HepG2 (cell line): ENCODE results near the gene NDUFS7. TPM values are rescaled to one million over a fixed set of nuclear protein-coding genes. Genes with fewer than 3 reads are reported as not detected.

Experiments
- BRF2 ChIP-seq: sonication (generic); formaldehyde crosslinking; IDR thresholded peaks from 2 replicates; pipeline ENCODE4 v1.8.1; 2022; ENCODE audit warnings: mild to moderate bottlenecking, missing genetic modification reagents
- KLF12 ChIP-seq: sonication (generic); formaldehyde crosslinking; IDR thresholded peaks from 2 replicates; pipeline ENCODE4 v1.4.0; 2020; ENCODE audit warnings: missing genetic modification reagents, borderline replicate concordance
- NCOA5 ChIP-seq: sonication (generic); formaldehyde crosslinking; IDR thresholded peaks from 2 replicates; pipeline ENCODE4 v1.4.0; 2020; ENCODE audit warnings: missing genetic modification reagents
- PATZ1 ChIP-seq: sonication (generic); formaldehyde crosslinking; IDR thresholded peaks from 2 replicates; pipeline ENCODE4 v1.4.0; 2020; ENCODE audit warnings: missing genetic modification reagents
- RFXAP ChIP-seq: sonication (generic); formaldehyde crosslinking; IDR thresholded peaks from 2 replicates; pipeline ENCODE4 v1.4.0; 2020; ENCODE audit warnings: missing genetic modification reagents, borderline replicate concordance
- SAP130 ChIP-seq: IDR thresholded peaks from 2 replicates; pipeline ENCODE4 v1.6.1; 2016; ENCODE audit warnings: low read depth
- SNRNP70 ChIP-seq: fragments of 200-400 bp; formaldehyde crosslinking; IDR thresholded peaks from 2 replicates; pipeline ENCODE4 v1.6.1; 2017; ENCODE audit warnings: mild to moderate bottlenecking, low read depth, low read length, moderate library complexity
- STAG1 ChIP-seq: sonication (generic); formaldehyde crosslinking; IDR thresholded peaks from 2 replicates; pipeline ENCODE4 v1.4.0; 2020; ENCODE audit warnings: missing genetic modification reagents
- ZBTB38 ChIP-seq: sonication (generic); formaldehyde crosslinking; IDR thresholded peaks from 2 replicates; pipeline ENCODE4 v1.5.1; 2020; ENCODE audit warnings: mild to moderate bottlenecking, missing genetic modification reagents
- ZBTB46 ChIP-seq: sonication (generic); formaldehyde crosslinking; IDR thresholded peaks from 2 replicates; pipeline ENCODE4 v1.4.0; 2020; ENCODE audit warnings: mild to moderate bottlenecking, missing genetic modification reagents, borderline replicate concordance
- ZBTB7B ChIP-seq: sonication (generic); formaldehyde crosslinking; IDR thresholded peaks from 2 replicates; pipeline ENCODE4 v1.4.0; 2020; ENCODE audit warnings: missing genetic modification reagents
- ZNF101 ChIP-seq: sonication (generic); formaldehyde crosslinking; IDR thresholded peaks from 2 replicates; pipeline ENCODE4 v1.4.0; 2020; ENCODE audit warnings: mild to moderate bottlenecking, low read depth, missing genetic modification reagents, borderline replicate concordance
- ZNF280D ChIP-seq: sonication (generic); formaldehyde crosslinking; IDR thresholded peaks from 2 replicates; pipeline ENCODE4 v1.5.1; 2020; ENCODE audit warnings: mild to moderate bottlenecking, missing genetic modification reagents
- ZNF317 ChIP-seq: sonication (generic); formaldehyde crosslinking; IDR thresholded peaks from 2 replicates; pipeline ENCODE4 v1.5.0; 2020; ENCODE audit warnings: mild to moderate bottlenecking, missing genetic modification reagents
- ZNF468 ChIP-seq: sonication (generic); formaldehyde crosslinking; IDR thresholded peaks from 2 replicates; pipeline ENCODE4 v1.8.0; 2022; ENCODE audit warnings: mild to moderate bottlenecking, moderate library complexity, missing genetic modification reagents
- ZNF574 ChIP-seq: sonication (generic); formaldehyde crosslinking; IDR thresholded peaks from 2 replicates; pipeline ENCODE4 v1.4.0; 2020; ENCODE audit warnings: missing genetic modification reagents
- ZNF616 ChIP-seq: sonication (generic); formaldehyde crosslinking; IDR thresholded peaks from 2 replicates; pipeline ENCODE4 v1.5.0; 2020; ENCODE audit warnings: low read depth, mild to moderate bottlenecking, missing genetic modification reagents
- ZNF720 ChIP-seq: sonication (generic); formaldehyde crosslinking; IDR thresholded peaks from 2 replicates; pipeline ENCODE4 v1.4.0; 2020; ENCODE audit warnings: missing genetic modification reagents
- polyA plus RNA-seq, 8 experiments: library from polyadenylated mRNA; depleted of rRNA in 3 of 8; stranded (reverse) in 7 of 8; unstranded in 1 of 8; fragments of >200 nt; fragmentation: Illumina TruSeq in 4 of 8; extraction: Trizol in 4 of 8; gene quantifications; 2 replicates each; pipeline versions ENCODE4 v1.2.1 to v1.2.3, GENCODE V29; 2011 to 2016; ENCODE audit warnings: low read depth in 4 of 8, missing spikeins in 1 of 8, mixed read lengths in 1 of 8; ENCODE audit not compliant: insufficient read depth in 1 of 8
- total RNA-seq, 5 experiments: library from RNA; depleted of rRNA; stranded (reverse); fragments of >200 nt; fragmentation: Illumina TruSeq; extraction: Trizol; gene quantifications; 2 replicates each; pipeline ENCODE4 v1.2.3, GENCODE V29; 2016; ENCODE audit warnings: low read depth in 1 of 5

NDUFS7 gene
- total and polyA plus RNA-seq, 2 of the 13 experiments (the other 11 are each of a cell fraction or from before 2014, with no cell fraction given): 34.3 to 66.9 TPM

GRCh38 chr19:1438035-1438932 lies 54.6 kb downstream of the NDUFS7 start, which contains the start of gene RPS15 (continued):
- peak; percentile 77 for TF ChIP-seq ZNF280D
- TF ChIP-seq ZNF720: no peak
- no peak for TF ChIP-seq ZNF101
- peak; percentile 93 for TF ChIP-seq KLF12
- TF ChIP-seq STAG1 (CRISPR knock-in tag): peak; percentile 66
- no peak for TF ChIP-seq ZBTB46 (CRISPR knock-in tag)
- no peak for TF ChIP-seq NCOA5
- no peak for TF ChIP-seq ZNF468
- peak; percentile 98 for TF ChIP-seq ZBTB38 (CRISPR knock-in tag)
- TF ChIP-seq RFXAP: peak; percentile 87
- peak; percentile 62; the same call in 1 of the 2 replicates for TF ChIP-seq ZNF616 (CRISPR knock-in tag)
- peak; percentile 72 for TF ChIP-seq PATZ1 (CRISPR knock-in tag)
- no peak for TF ChIP-seq SNRNP70
- TF ChIP-seq ZNF317: peak; percentile 83
- peak; percentile 98 for TF ChIP-seq SAP130 (CRISPR knock-in tag)
- peak; percentile 100 for TF ChIP-seq ZNF574
- peak; percentile 73; the same call in 1 of the 2 replicates for TF ChIP-seq BRF2 (CRISPR knock-in tag)
- peak; percentile 51; the same call in 1 of the 2 replicates for TF ChIP-seq ZBTB7B (CRISPR knock-in tag)
